HepG2 (cell line): ENCODE measurements around the gene APOLD1. TPM values are rescaled to one million over a fixed set of nuclear protein-coding genes. Genes with fewer than 3 reads are reported as not detected.
A peak's percentile ranks its signal among the peaks of the same experiment; 100 is the strongest.

Experiments used
- DNMT1 ChIP-seq: sonication (generic); formaldehyde crosslinking; IDR thresholded peaks from 2 replicates; pipeline ENCODE4 v1.5.1; 2020; ENCODE audit warnings: mild to moderate bottlenecking, missing genetic modification reagents
- HDAC1 ChIP-seq: sonication (generic); formaldehyde crosslinking; IDR thresholded peaks from 2 replicates; pipeline ENCODE4 v1.5.1; 2020; ENCODE audit warnings: mild to moderate bottlenecking, missing genetic modification reagents
- IRF9 ChIP-seq: sonication (generic); formaldehyde crosslinking; IDR thresholded peaks from 2 replicates; pipeline ENCODE4 v1.8.0; 2022; ENCODE audit warnings: missing genetic modification reagents, mild to moderate bottlenecking, borderline replicate concordance
- KAT7 ChIP-seq: IDR thresholded peaks from 2 replicates; pipeline ENCODE4 v1.6.1; 2018; ENCODE audit warnings: borderline replicate concordance, missing compliant biosample characterization
- KLF13 ChIP-seq: sonication (generic); formaldehyde crosslinking; IDR thresholded peaks from 2 replicates; pipeline ENCODE4 v1.4.0; 2020; ENCODE audit warnings: mild to moderate bottlenecking, missing genetic modification reagents
- MLX ChIP-seq: IDR thresholded peaks from 2 replicates; pipeline ENCODE4 v1.6.1; 2016
- NR3C1 ChIP-seq: sonication (generic); formaldehyde crosslinking; IDR thresholded peaks from 2 replicates; pipeline ENCODE4 v1.4.0; 2020; ENCODE audit warnings: missing genetic modification reagents
- RFX3 ChIP-seq: IDR thresholded peaks from 2 replicates; pipeline ENCODE4 v1.6.1; 2016; ENCODE audit warnings: missing biosample characterization, missing genetic modification reagents
- ZMYM4 ChIP-seq: sonication (generic); formaldehyde crosslinking; IDR thresholded peaks from 2 replicates; pipeline ENCODE4 v1.8.1; 2023; ENCODE audit warnings: mild to moderate bottlenecking, missing genetic modification reagents
- ZNF282 ChIP-seq: fragments of 450-650 bp; IDR thresholded peaks from 2 replicates; pipeline ENCODE4 v1.6.1; 2018; ENCODE audit not compliant: partially characterized antibody
- ZNF335 ChIP-seq: sonication (generic); formaldehyde crosslinking; IDR thresholded peaks from 2 replicates; pipeline ENCODE4 v1.4.0; 2020; ENCODE audit warnings: missing genetic modification reagents
- ZNF383 ChIP-seq: sonication (generic); formaldehyde crosslinking; IDR thresholded peaks from 2 replicates; pipeline ENCODE4 v1.4.0; 2020; ENCODE audit warnings: missing genetic modification reagents, mild to moderate bottlenecking, borderline replicate concordance
- ZNF556 ChIP-seq: sonication (generic); formaldehyde crosslinking; IDR thresholded peaks from 2 replicates; pipeline ENCODE4 v1.4.0; 2020; ENCODE audit warnings: mild to moderate bottlenecking, missing genetic modification reagents, borderline replicate concordance
- ZNF558 ChIP-seq: sonication (generic); formaldehyde crosslinking; IDR thresholded peaks from 2 replicates; pipeline ENCODE4 v1.9.0; 2022; ENCODE audit warnings: mild to moderate bottlenecking, missing genetic modification reagents, borderline replicate concordance
- ZNF674 ChIP-seq: sonication (generic); formaldehyde crosslinking; IDR thresholded peaks from 2 replicates; pipeline ENCODE4 v1.5.0; 2020; ENCODE audit warnings: low read depth, mild to moderate bottlenecking, missing genetic modification reagents
- ZNF790 ChIP-seq: sonication (generic); formaldehyde crosslinking; IDR thresholded peaks from 2 replicates; pipeline ENCODE4 v1.8.0; 2022; ENCODE audit warnings: missing genetic modification reagents, mild to moderate bottlenecking, borderline replicate concordance
- polyA plus RNA-seq, 8 experiments: library from polyadenylated mRNA; depleted of rRNA in 3 of 8; stranded (reverse) in 7 of 8; unstranded in 1 of 8; fragments of >200 nt; fragmentation: Illumina TruSeq in 4 of 8; extraction: Trizol in 4 of 8; gene quantifications; 2 replicates each; pipeline versions ENCODE4 v1.2.1 to v1.2.3, GENCODE V29; 2011 to 2016; ENCODE audit warnings: low read depth in 4 of 8, missing spikeins in 1 of 8, mixed read lengths in 1 of 8; ENCODE audit not compliant: insufficient read depth in 1 of 8
- total RNA-seq, 5 experiments: library from RNA; depleted of rRNA; stranded (reverse); fragments of >200 nt; fragmentation: Illumina TruSeq; extraction: Trizol; gene quantifications; 2 replicates each; pipeline ENCODE4 v1.2.3, GENCODE V29; 2016; ENCODE audit warnings: low read depth in 1 of 5
- TF ChIP-seq, protein P1 (sequence below), 2 experiments: fragments of 450-650 bp in 1 of 2; sonication (generic) in 1 of 2; formaldehyde crosslinking in 1 of 2; IDR thresholded peaks; 2 replicates each; pipeline versions ENCODE4 v1.6.1 to v1.8.0; 2016 to 2022; ENCODE audit warnings: antibody characterized with exemption in 1 of 2, mild to moderate bottlenecking in 1 of 2, missing genetic modification reagents in 1 of 2

APOLD1 gene
- total and polyA plus RNA-seq, 2 of the 13 experiments (the other 11 are each of a cell fraction or from before 2014, with no cell fraction given), result 0.20 to 0.84 TPM

GRCh38 chr12:12786706-12787601, 1.5 kb downstream of the APOLD1 start (continued):
- TF ChIP-seq MLX (no peak), ZMYM4 (CRISPR knock-in tag) (peak; percentile 49; the same call in 1 of the 2 replicates), ZNF790 (CRISPR knock-in tag) (no peak), ZNF335 (CRISPR knock-in tag) (0 out of 2 replicates have a peak, but pooled peaks have one; percentile 30), ZNF282 (no peak), ZNF558 (CRISPR knock-in tag) (no peak; the same call in 1 of the 2 replicates), ZNF674 (CRISPR knock-in tag) (no peak), KLF13 (no peak; the same call in 1 of the 2 replicates), RFX3 (CRISPR knock-in tag) (no peak), ZNF383 (CRISPR knock-in tag) (0 out of 2 replicates have a peak, but pooled peaks have one; percentile 54), NR3C1 (CRISPR knock-in tag) (no peak), IRF9 (peak; percentile 52; the same call in 1 of the 2 replicates), DNMT1 (CRISPR knock-in tag) (no peak; the same call in 1 of the 2 replicates), ZNF556 (no peak), KAT7 (CRISPR knock-in tag) (peak; percentile 71; the same call in 1 of the 2 replicates), HDAC1 (CRISPR knock-in tag) (no peak)
- TF ChIP-seq, protein P1, sequence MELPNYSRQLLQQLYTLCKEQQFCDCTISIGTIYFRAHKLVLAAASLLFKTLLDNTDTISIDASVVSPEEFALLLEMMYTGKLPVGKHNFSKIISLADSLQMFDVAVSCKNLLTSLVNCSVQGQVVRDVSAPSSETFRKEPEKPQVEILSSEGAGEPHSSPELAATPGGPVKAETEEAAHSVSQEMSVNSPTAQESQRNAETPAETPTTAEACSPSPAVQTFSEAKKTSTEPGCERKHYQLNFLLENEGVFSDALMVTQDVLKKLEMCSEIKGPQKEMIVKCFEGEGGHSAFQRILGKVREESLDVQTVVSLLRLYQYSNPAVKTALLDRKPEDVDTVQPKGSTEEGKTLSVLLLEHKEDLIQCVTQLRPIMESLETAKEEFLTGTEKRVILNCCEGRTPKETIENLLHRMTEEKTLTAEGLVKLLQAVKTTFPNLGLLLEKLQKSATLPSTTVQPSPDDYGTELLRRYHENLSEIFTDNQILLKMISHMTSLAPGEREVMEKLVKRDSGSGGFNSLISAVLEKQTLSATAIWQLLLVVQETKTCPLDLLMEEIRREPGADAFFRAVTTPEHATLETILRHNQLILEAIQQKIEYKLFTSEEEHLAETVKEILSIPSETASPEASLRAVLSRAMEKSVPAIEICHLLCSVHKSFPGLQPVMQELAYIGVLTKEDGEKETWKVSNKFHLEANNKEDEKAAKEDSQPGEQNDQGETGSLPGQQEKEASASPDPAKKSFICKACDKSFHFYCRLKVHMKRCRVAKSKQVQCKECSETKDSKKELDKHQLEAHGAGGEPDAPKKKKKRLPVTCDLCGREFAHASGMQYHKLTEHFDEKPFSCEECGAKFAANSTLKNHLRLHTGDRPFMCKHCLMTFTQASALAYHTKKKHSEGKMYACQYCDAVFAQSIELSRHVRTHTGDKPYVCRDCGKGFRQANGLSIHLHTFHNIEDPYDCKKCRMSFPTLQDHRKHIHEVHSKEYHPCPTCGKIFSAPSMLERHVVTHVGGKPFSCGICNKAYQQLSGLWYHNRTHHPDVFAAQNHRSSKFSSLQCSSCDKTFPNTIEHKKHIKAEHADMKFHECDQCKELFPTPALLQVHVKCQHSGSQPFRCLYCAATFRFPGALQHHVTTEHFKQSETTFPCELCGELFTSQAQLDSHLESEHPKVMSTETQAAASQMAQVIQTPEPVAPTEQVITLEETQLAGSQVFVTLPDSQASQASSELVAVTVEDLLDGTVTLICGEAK (IDR thresholded peaks at IDR 0.05), result no peak
- TF ChIP-seq, protein P1 (CRISPR knock-in tag; IDR thresholded peaks at IDR 0.05), result peak; percentile 85; the same call in 1 of the 2 replicates
